Dedifferentiated amniotic fluid mesenchymal stem cell (primary cell): ENCODE results near the gene SPNS3.

Source experiments
- DNase-seq: peaks from one replicate; pipeline ENCODE4 v3.0.0-alpha.2; 2016; ENCODE audit errors: extremely low spot score

Gene SPNS3

GRCh38 chr17:4469552-4469951, 35.8 kb downstream of the SPNS3 start:
- DNase-seq: no peak

GRCh38 chr17:4472286-4472685, 38.5 kb downstream of the SPNS3 start:
- DNase-seq: no peak

- no peak for DNase-seq
These were observed 40.4 kb downstream of the SPNS3 start for GRCh38 chr17:4474093-4474492.

- DNase-seq: no peak
These were observed 41.3 kb downstream of the SPNS3 start for GRCh38 chr17:4475001-4475400.

- no peak for DNase-seq
These were observed 41.7 kb downstream of the SPNS3 start for GRCh38 chr17:4475463-4475862.

GRCh38 chr17:4476017-4476416, 42.3 kb downstream of the SPNS3 start:
- DNase-seq: no peak

- DNase-seq: no peak
These were observed 42.9 kb downstream of the SPNS3 start for GRCh38 chr17:4476511-4477070.

- no peak for DNase-seq
These were observed 43.6 kb downstream of the SPNS3 start for GRCh38 chr17:4477255-4477791.

- DNase-seq: no peak
These were observed 44.6 kb downstream of the SPNS3 start for GRCh38 chr17:4478318-4478830.

GRCh38 chr17:4479340-4479981, 45.7 kb downstream of the SPNS3 start:
- no peak for DNase-seq

GRCh38 chr17:4479982-4480751, 46.4 kb downstream of the SPNS3 start:
- DNase-seq: no peak

GRCh38 chr17:4480929-4481898, 47.5 kb downstream of the SPNS3 start:
- no peak for DNase-seq

GRCh38 chr17:4482338-4483011, 48.7 kb downstream of the SPNS3 start:
- no peak for DNase-seq

GRCh38 chr17:4483012-4483840, 49.5 kb downstream of the SPNS3 start:
- no peak for DNase-seq

- no peak for DNase-seq
These were observed 52.2 kb downstream of the SPNS3 start for GRCh38 chr17:4485676-4486646.

- DNase-seq: no peak
These were observed 53.6 kb downstream of the SPNS3 start for GRCh38 chr17:4487296-4487695.

- DNase-seq: no peak
These were observed 54.3 kb downstream of the SPNS3 start for GRCh38 chr17:4487820-4488716.
